CD14-positive monocyte (primary cell): ENCODE results near the gene GLYATL2. TPM values are rescaled to one million over a fixed set of nuclear protein-coding genes. Genes with fewer than 3 reads are reported as not detected.

Experiments
- DNase-seq, 3 donors: peaks; one replicate each; pipeline ENCODE4 v3.0.0-alpha.2; 2011 to 2022
- H2AFZ ChIP-seq: 2 replicates; pipeline ENCODE4 v1.6.0; 2012; ENCODE audit warnings: mild to moderate bottlenecking, low read depth, low read length, inconsistent platforms; ENCODE audit not compliant: insufficient read depth, poor library complexity, severe bottlenecking
- H3K27ac ChIP-seq, 2 donors: 1 replicate in 1 of 2; 2 replicates in 1 of 2; pipeline ENCODE4 v1.5.1; 2012 to 2013; ENCODE audit warnings: low read length in 2 of 2, control low read depth in 1 of 2, inconsistent platforms in 1 of 2, low read depth in 1 of 2, mild to moderate bottlenecking in 1 of 2
- H3K27me3 ChIP-seq, 2 donors: one replicate each; pipeline versions ENCODE4 v1.6.0 to v1.6.1; 2011 to 2013; ENCODE audit warnings: low read length in 2 of 2; ENCODE audit not compliant: control insufficient read depth in 2 of 2, insufficient read depth in 2 of 2
- H3K36me3 ChIP-seq, 2 donors: replicated peaks in 1 of 2; 1 replicate in 1 of 2; 2 replicates in 1 of 2; pipeline versions ENCODE4 v1.5.1 to v1.6.1; 2012 to 2013; ENCODE audit warnings: low read length in 2 of 2, control low read depth in 1 of 2, inconsistent platforms in 1 of 2, mild to moderate bottlenecking in 1 of 2; ENCODE audit not compliant: insufficient read depth in 2 of 2, control insufficient read depth in 1 of 2
- H3K4me1 ChIP-seq, 2 donors: 1 replicate in 1 of 2; 2 replicates in 1 of 2; pipeline versions ENCODE4 v1.5.1 to v1.6.1; 2012 to 2013; ENCODE audit warnings: low read length in 2 of 2, control low read depth in 1 of 2, inconsistent platforms in 1 of 2, mild to moderate bottlenecking in 1 of 2, moderate library complexity in 1 of 2; ENCODE audit not compliant: insufficient read depth in 2 of 2, control insufficient read depth in 1 of 2
- H3K4me2 ChIP-seq: replicated peaks from 2 replicates; pipeline ENCODE3; 2012; ENCODE audit warnings: low read length, moderate library complexity, mild to moderate bottlenecking; ENCODE audit not compliant: poor library complexity, severe bottlenecking; ENCODE audit errors: extremely low read depth
- H3K4me3 ChIP-seq, 3 experiments: fragments of 200-600 bp in 1 of 3; sonication (generic) in 1 of 3; replicated peaks in 1 of 3; 1 replicate in 2 of 3; 2 replicates in 1 of 3; pipeline ENCODE4 v1.5.1; 2011 to 2013; ENCODE audit warnings: low read length in 3 of 3, mild to moderate bottlenecking in 3 of 3, control low read depth in 2 of 3, low read depth in 2 of 3, inconsistent platforms in 1 of 3, moderate library complexity in 1 of 3
- H3K79me2 ChIP-seq: 2 replicates; pipeline ENCODE4 v1.6.0; 2012; ENCODE audit warnings: mild to moderate bottlenecking, control low read depth, inconsistent platforms, low read length, moderate library complexity; ENCODE audit not compliant: insufficient read depth
- H3K9ac ChIP-seq: 2 replicates; pipeline ENCODE4 v1.6.0; 2017; ENCODE audit warnings: low read length, mild to moderate bottlenecking; ENCODE audit not compliant: insufficient read depth, poor library complexity, severe bottlenecking
- H3K9me3 ChIP-seq, 2 donors: replicated peaks in 1 of 2; 1 replicate in 1 of 2; 2 replicates in 1 of 2; pipeline versions ENCODE4 v1.5.1 to v1.6.1; 2012 to 2013; ENCODE audit warnings: low read length in 2 of 2, control low read depth in 1 of 2; ENCODE audit not compliant: control insufficient read depth in 1 of 2, insufficient read depth in 1 of 2
- H4K20me1 ChIP-seq: 2 replicates; pipeline ENCODE4 v1.6.0; 2012; ENCODE audit warnings: mild to moderate bottlenecking, low read length, control low read depth, moderate library complexity; ENCODE audit not compliant: insufficient read depth
- H3K27ac Mint-ChIP-seq, 7 donors: one replicate each; pipeline ENCODE4 v1.8.0; 2020; ENCODE audit warnings: mild to moderate bottlenecking in 7 of 7, mixed read lengths in 7 of 7, moderate library complexity in 6 of 7, inconsistent platforms in 2 of 7
- H3K27me3 Mint-ChIP-seq, 3 donors: one replicate each; pipeline ENCODE4 v1.8.0; 2021 to 2022; ENCODE audit warnings: low read depth in 3 of 3, mild to moderate bottlenecking in 3 of 3, mixed read lengths in 3 of 3, moderate library complexity in 3 of 3, inconsistent platforms in 1 of 3
- H3K36me3 Mint-ChIP-seq, 2 donors: one replicate each; pipeline ENCODE4 v1.8.0; 2020; ENCODE audit warnings: mixed read lengths in 2 of 2, inconsistent platforms in 1 of 2, mild to moderate bottlenecking in 1 of 2
- H3K4me1 Mint-ChIP-seq: one replicate; pipeline ENCODE4 v1.8.0; 2020; ENCODE audit warnings: mild to moderate bottlenecking, mixed read lengths
- H3K4me3 Mint-ChIP-seq, 2 donors: one replicate each; pipeline ENCODE4 v1.8.0; 2020; ENCODE audit warnings: mild to moderate bottlenecking in 2 of 2, mixed read lengths in 2 of 2, moderate library complexity in 1 of 2
- H3K9me3 Mint-ChIP-seq, 7 donors: one replicate each; pipeline ENCODE4 v1.8.0; 2020 to 2022; ENCODE audit warnings: mixed read lengths in 7 of 7, mild to moderate bottlenecking in 6 of 7, moderate library complexity in 6 of 7, inconsistent platforms in 2 of 7
- WGBS: methylation state at CpG from one replicate; pipeline ENCODE4 v1.1.5; 2013; ENCODE audit warnings: missing lambda C conversion rate; ENCODE audit not compliant: insufficient coverage; 5-methylcytosine and 5-hydroxymethylcytosine counted together
- intact Hi-C, 2 donors: fragments of 100-400 bp; cut with micrococcal nuclease; formaldehyde crosslinking; loops; one replicate each; pipeline versions ENCODE4 v1.15.0 to v1.15.1; 2023
- polyA plus RNA-seq, 3 donors: library from polyadenylated mRNA; depleted of rRNA in 1 of 3; unstranded in 2 of 3; stranded (reverse) in 1 of 3; fragments of 300-500 nt in 2 of 3; fragments of >200 nt in 1 of 3; fragmentation: Illumina TruSeq in 2 of 3; gene quantifications; 1 replicate in 2 of 3; 2 replicates in 1 of 3; pipeline ENCODE4 v1.2.3, GENCODE V29; 2012 to 2021
- TF ChIP-seq, protein P1 (sequence below): fragments of 200-600 bp; IDR thresholded peaks from one replicate; pipeline ENCODE4 v1.8.0; 2022; ENCODE audit warnings: antibody characterized with exemption, mild to moderate bottlenecking

The GLYATL2 gene
- polyA plus RNA-seq, 3 donors, result not detected

DNA sequence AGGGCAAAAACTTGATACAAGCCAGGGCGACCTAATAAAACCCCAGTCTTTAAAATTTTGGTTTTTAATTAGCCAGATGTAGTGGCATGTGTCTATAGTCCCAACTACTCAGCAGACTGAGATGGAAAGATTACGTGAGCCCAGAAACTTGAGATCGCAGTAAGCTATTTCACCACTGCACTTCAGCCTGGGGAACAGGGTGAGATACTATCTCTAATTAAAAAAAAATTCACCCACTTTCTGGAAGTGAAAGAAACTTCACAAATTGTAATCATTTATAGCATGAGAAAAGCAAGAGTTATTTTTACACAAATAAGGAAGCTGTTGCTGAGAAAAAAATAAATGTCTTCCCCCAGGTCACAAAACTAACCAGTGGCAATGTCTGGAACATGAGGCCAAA, 882 bp upstream of the GLYATL2 start:
- TF ChIP-seq, protein P1, sequence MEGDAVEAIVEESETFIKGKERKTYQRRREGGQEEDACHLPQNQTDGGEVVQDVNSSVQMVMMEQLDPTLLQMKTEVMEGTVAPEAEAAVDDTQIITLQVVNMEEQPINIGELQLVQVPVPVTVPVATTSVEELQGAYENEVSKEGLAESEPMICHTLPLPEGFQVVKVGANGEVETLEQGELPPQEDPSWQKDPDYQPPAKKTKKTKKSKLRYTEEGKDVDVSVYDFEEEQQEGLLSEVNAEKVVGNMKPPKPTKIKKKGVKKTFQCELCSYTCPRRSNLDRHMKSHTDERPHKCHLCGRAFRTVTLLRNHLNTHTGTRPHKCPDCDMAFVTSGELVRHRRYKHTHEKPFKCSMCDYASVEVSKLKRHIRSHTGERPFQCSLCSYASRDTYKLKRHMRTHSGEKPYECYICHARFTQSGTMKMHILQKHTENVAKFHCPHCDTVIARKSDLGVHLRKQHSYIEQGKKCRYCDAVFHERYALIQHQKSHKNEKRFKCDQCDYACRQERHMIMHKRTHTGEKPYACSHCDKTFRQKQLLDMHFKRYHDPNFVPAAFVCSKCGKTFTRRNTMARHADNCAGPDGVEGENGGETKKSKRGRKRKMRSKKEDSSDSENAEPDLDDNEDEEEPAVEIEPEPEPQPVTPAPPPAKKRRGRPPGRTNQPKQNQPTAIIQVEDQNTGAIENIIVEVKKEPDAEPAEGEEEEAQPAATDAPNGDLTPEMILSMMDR, result no peak
- 0% methylated on average over 1 of the region's 3 CpGs for WGBS
- Histone ChIP-seq H3K9ac (no peak overlapping the region), H3K27me3 (no peaks in the 10 kb centered on the region), H4K20me1 (no peaks in the 10 kb centered on the region), H3K4me2 (no peak overlapping the region), H2AFZ (no peak overlapping the region), H3K36me3 (no peaks in the 10 kb centered on the region), H3K27ac (no peak overlapping the region), H3K79me2 (no peaks in the 10 kb centered on the region), H3K4me3 (no peak overlapping the region), H3K9me3 (no peaks in the 10 kb centered on the region), H3K4me1 (peaks cover 8 to 10% of the 10 kb centered on the region in 2 donors)
- Mint-ChIP-seq H3K4me3 (no peak overlapping the region), H3K27me3 (peaks cover 2 to 3% (median 2%) of the 10 kb centered on the region in 3 donors), H3K4me1 (peaks cover 14% of the 10 kb centered on the region), H3K9me3 (no peaks in the 10 kb centered on the region), H3K36me3 (no peaks in the 10 kb centered on the region), H3K27ac (no peak overlapping the region)
- intact Hi-C loops, result no loop called here
- DNase-seq, result no peak

DNA sequence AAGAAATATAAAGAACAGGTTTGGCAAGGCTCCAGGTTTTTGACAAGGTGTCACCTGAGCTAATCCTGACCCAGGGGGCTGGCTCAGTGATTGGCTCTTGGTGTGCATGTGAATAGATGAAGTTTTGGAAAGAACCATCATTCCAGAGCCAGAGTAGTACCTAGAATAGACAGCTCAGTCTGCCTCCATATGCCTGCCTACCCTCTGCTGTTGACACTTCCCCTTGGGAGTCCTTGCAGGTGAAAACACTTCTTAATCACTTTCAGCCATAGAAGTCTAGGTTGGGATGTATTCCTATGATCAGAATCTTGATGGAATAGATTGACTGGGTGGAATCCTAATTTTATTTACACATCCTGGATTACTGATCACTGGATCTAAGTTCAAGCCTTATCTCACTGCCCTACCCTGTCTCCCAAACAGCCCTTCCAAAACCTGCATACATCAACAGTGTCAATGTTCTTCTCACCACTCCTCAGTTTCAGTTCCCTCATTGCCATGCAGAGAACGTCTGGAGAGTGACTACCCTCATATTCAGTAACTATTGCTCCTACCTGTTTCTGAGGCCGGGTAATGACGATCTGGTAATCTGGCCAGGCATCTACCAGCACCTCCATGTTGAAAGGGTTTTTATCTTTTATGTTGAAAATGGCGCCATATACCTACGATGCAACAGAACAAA, 6.7 kb downstream of the GLYATL2 start:
- DNase-seq, result no peak
- Mint-ChIP-seq H3K9me3 (peaks cover 0 to 3% (median 0%) of the 10 kb centered on the region in 7 donors), H3K27me3 (peaks cover 0 to 2% (median 0%) of the 10 kb centered on the region in 3 donors), H3K4me3 (no peak overlapping the region), H3K27ac (no peak overlapping the region), H3K4me1 (peaks cover 2% of the 10 kb centered on the region), H3K36me3 (no peaks in the 10 kb centered on the region)
- Histone ChIP-seq H3K4me1 (no peaks in the 10 kb centered on the region), H3K27me3 (no peaks in the 10 kb centered on the region), H3K4me3 (no peak overlapping the region), H3K9ac (no peak overlapping the region), H4K20me1 (no peaks in the 10 kb centered on the region), H3K79me2 (no peaks in the 10 kb centered on the region), H2AFZ (no peak overlapping the region), H3K36me3 (no peaks in the 10 kb centered on the region), H3K4me2 (no peak overlapping the region), H3K9me3 (no peaks in the 10 kb centered on the region), H3K27ac (no peak overlapping the region)
- WGBS, result 100% methylated on average over 2 of the region's 5 CpGs
- intact Hi-C loops, result no loop called here
- TF ChIP-seq, protein P1, result no peak
